ENCODE results near the gene RAB3C. TPM values are rescaled to one million over a fixed set of nuclear protein-coding genes. Genes with fewer than 3 reads are reported as not detected.

Gene RAB3C
- total RNA-seq, 1 donor from 2014 or later: not detected

DNA sequence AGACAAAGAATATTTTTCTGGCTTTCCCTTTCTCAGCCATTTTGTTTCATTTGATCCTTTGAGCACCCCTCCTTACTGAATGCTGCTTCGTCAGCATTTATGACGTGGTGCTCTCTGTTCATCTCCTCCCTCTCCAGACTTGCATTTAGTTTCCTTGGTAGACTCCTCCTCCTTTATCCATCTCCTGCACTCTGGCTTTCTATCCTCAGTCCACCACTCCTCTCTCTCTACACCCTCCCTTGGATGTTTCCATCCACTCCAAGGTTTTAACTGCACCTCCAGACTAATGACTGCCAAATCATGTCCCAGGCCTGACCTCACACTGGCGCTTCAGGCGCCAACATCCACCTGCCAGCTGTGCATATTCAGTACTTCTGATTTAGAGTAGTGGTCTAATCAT is 245.4 kb downstream of the RAB3C start:
- TF ChIP-seq, protein P1, sequence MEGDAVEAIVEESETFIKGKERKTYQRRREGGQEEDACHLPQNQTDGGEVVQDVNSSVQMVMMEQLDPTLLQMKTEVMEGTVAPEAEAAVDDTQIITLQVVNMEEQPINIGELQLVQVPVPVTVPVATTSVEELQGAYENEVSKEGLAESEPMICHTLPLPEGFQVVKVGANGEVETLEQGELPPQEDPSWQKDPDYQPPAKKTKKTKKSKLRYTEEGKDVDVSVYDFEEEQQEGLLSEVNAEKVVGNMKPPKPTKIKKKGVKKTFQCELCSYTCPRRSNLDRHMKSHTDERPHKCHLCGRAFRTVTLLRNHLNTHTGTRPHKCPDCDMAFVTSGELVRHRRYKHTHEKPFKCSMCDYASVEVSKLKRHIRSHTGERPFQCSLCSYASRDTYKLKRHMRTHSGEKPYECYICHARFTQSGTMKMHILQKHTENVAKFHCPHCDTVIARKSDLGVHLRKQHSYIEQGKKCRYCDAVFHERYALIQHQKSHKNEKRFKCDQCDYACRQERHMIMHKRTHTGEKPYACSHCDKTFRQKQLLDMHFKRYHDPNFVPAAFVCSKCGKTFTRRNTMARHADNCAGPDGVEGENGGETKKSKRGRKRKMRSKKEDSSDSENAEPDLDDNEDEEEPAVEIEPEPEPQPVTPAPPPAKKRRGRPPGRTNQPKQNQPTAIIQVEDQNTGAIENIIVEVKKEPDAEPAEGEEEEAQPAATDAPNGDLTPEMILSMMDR (conservative IDR thresholded peaks at IDR 0.05; ENCODE audit: low read depth, low read length): no peak
- DNase-seq (ENCODE audit: low read depth): no peak
- no peak overlapping the region for H3K4me3 ChIP-seq (ENCODE audit: low read depth, low read length)

DNA sequence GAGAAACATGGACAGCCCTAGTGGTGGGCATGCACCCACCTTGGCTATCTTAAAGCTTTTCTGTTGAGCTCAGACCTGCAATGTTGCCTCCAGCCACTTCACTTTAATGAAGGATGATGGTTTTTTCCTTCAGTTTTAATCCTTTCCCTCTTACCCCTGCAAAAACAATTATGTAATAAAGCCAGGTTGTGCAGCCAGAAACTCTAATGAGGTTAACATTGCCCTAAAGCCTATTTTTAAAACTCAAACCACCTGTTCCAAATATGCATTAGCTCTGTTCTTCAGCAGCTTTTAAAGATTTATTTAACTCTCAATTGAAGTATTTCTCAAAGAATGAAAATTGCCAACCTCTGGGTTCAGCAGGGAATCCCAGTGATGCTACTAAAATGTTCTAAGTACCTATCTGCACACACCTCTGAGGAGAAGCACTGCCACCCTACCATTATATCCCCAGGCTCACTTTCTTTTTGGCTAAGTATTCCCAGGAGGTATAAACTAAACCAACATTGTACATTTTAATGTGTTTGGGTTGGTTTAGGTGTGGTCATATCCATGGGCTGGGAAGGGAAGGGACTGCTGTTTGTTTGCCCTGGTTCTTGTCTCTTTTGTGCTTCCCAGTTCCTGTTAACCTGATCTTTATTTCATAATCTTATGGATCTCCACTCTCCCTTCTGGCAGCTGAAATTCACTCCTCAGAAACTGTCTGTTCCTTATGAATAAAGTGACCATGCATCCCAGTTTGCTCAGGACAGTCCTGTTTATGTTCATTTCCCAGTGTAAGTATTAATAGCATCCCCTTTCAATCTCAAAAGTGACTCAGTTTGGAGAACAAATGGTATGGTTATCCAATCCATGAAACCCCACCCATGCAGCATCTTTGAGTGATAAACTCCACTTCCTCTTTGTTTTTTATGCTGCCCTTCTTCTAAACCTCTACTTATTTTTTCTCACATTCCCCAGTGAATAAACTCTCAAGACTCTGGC is 251.7 kb downstream of the RAB3C start:
- DNase-seq (ENCODE audit: low read depth): no peak
- TF ChIP-seq, protein P1 (conservative IDR thresholded peaks at IDR 0.05; ENCODE audit: low read depth, low read length): no peak

DNA sequence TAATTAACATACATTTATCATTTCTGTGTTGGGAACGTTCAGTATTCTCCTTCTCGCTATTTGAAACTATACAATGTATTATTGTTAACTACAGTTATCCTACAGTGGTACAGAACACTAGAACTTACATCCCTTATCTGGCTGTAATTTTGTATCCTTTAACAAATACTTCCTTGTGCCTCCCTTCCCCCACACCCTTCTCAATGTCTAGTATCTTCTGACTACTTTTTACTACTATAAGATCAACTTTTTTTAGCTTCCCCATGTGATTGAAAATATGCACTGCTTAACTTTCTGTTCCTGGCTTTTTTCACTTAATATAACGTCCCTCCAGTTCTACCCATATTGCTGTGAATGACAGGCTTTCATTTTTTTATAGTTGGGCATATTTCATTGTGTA is 253.5 kb downstream of the RAB3C start:
- TF ChIP-seq, protein P1 (conservative IDR thresholded peaks at IDR 0.05; ENCODE audit: low read depth, low read length): no peak
- no peak for DNase-seq (ENCODE audit: low read depth)
- no peak overlapping the region for H3K4me3 ChIP-seq (ENCODE audit: low read depth, low read length)

More for the DNA sequence above, 251.7 kb downstream of the RAB3C start:
- no peak overlapping the region for H3K4me3 ChIP-seq (ENCODE audit: low read depth, low read length)

DNA sequence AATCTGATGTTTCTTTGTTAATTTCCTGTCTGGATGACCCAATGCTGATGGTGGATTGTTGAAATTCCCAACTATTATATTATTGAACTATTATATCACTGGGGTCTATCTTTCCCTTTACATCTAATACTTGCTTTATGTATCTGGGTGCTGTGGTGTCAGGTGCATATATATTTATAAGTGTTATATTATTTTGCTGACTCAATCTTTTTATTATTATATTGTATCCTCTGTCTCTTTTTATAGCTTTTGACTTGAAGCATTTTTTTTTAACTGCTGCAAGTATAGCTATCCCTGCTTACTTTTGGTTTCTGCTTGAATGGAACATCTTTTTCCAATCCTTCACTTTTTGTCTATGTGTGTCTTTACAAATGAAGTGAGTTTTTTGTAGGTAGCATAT is 255.9 kb downstream of the RAB3C start:
- no peak overlapping the region for H3K4me3 ChIP-seq (ENCODE audit: low read depth, low read length)
- TF ChIP-seq, protein P1 (conservative IDR thresholded peaks at IDR 0.05; ENCODE audit: low read depth, low read length): no peak
- no peak for DNase-seq (ENCODE audit: low read depth)

DNA sequence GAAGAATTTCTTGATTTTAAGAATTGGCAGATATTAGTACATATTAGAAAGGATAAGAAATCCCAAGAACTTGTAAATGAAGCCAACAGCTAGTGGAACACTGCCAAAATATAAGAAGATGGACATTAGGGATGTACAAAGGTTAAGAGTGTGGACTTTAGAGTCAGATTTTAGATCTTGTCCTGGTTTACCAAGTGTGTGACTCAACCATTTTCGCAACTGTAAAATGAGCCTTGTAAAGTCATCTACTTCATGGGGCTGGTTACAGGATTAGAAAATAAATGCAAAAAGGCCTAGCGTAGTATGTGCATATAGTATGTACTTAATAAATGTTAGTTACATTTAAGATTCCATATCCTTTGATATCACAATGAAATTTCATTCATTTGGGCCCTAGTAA is 260.0 kb downstream of the RAB3C start:
- TF ChIP-seq, protein P1 (conservative IDR thresholded peaks at IDR 0.05; ENCODE audit: low read depth, low read length): no peak
- no peak for DNase-seq (ENCODE audit: low read depth)

DNA sequence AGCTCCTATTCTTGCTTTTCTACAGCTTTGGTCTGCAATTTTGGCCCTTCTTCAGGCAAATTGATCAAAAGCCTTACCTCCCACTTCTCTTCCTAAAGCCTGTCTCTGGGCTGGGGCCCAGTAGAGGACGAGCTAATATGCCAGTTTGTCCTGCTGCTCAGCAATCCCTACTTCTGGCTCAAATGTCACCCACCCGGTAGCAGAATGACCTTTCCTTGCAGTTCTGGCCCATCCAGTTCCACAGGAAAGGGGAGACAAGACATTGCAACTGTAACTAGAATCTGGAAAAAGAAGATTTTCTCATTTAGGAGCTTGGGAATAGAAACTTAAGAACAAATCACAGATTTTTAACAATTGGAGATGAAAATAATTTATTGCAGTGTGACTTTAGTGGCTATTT is 261.5 kb downstream of the RAB3C start:
- DNase-seq (ENCODE audit: low read depth): no peak
- no peak overlapping the region for H3K4me3 ChIP-seq (ENCODE audit: low read depth, low read length)
- TF ChIP-seq, protein P1 (conservative IDR thresholded peaks at IDR 0.05; ENCODE audit: low read depth, low read length): no peak

More for the DNA sequence above, 260.0 kb downstream of the RAB3C start:
- no peak overlapping the region for H3K4me3 ChIP-seq (ENCODE audit: low read depth, low read length)
